CD14-positive monocyte (primary cell): ENCODE measurements around the gene SLC35F3. TPM values are rescaled to one million over a fixed set of nuclear protein-coding genes. Genes with fewer than 3 reads are reported as not detected.

Experiments used
- DNase-seq, 3 donors: peaks; one replicate each; pipeline ENCODE4 v3.0.0-alpha.2; 2011 to 2022
- H2AFZ ChIP-seq: 2 replicates; pipeline ENCODE4 v1.6.0; 2012; ENCODE audit warnings: mild to moderate bottlenecking, low read depth, low read length, inconsistent platforms; ENCODE audit not compliant: insufficient read depth, poor library complexity, severe bottlenecking
- H3K27ac ChIP-seq, 2 donors: 1 replicate in 1 of 2; 2 replicates in 1 of 2; pipeline ENCODE4 v1.5.1; 2012 to 2013; ENCODE audit warnings: low read length in 2 of 2, control low read depth in 1 of 2, inconsistent platforms in 1 of 2, low read depth in 1 of 2, mild to moderate bottlenecking in 1 of 2
- H3K27me3 ChIP-seq, 2 donors: one replicate each; pipeline versions ENCODE4 v1.6.0 to v1.6.1; 2011 to 2013; ENCODE audit warnings: low read length in 2 of 2; ENCODE audit not compliant: control insufficient read depth in 2 of 2, insufficient read depth in 2 of 2
- H3K36me3 ChIP-seq, 2 donors: replicated peaks in 1 of 2; 1 replicate in 1 of 2; 2 replicates in 1 of 2; pipeline versions ENCODE4 v1.5.1 to v1.6.1; 2012 to 2013; ENCODE audit warnings: low read length in 2 of 2, control low read depth in 1 of 2, inconsistent platforms in 1 of 2, mild to moderate bottlenecking in 1 of 2; ENCODE audit not compliant: insufficient read depth in 2 of 2, control insufficient read depth in 1 of 2
- H3K4me1 ChIP-seq, 2 donors: 1 replicate in 1 of 2; 2 replicates in 1 of 2; pipeline versions ENCODE4 v1.5.1 to v1.6.1; 2012 to 2013; ENCODE audit warnings: low read length in 2 of 2, control low read depth in 1 of 2, inconsistent platforms in 1 of 2, mild to moderate bottlenecking in 1 of 2, moderate library complexity in 1 of 2; ENCODE audit not compliant: insufficient read depth in 2 of 2, control insufficient read depth in 1 of 2
- H3K4me2 ChIP-seq: replicated peaks from 2 replicates; pipeline ENCODE3; 2012; ENCODE audit warnings: low read length, moderate library complexity, mild to moderate bottlenecking; ENCODE audit not compliant: poor library complexity, severe bottlenecking; ENCODE audit errors: extremely low read depth
- H3K4me3 ChIP-seq, 3 experiments: fragments of 200-600 bp in 1 of 3; sonication (generic) in 1 of 3; replicated peaks in 1 of 3; 1 replicate in 2 of 3; 2 replicates in 1 of 3; pipeline ENCODE4 v1.5.1; 2011 to 2013; ENCODE audit warnings: low read length in 3 of 3, mild to moderate bottlenecking in 3 of 3, control low read depth in 2 of 3, low read depth in 2 of 3, inconsistent platforms in 1 of 3, moderate library complexity in 1 of 3
- H3K79me2 ChIP-seq: 2 replicates; pipeline ENCODE4 v1.6.0; 2012; ENCODE audit warnings: mild to moderate bottlenecking, control low read depth, inconsistent platforms, low read length, moderate library complexity; ENCODE audit not compliant: insufficient read depth
- H3K9ac ChIP-seq: 2 replicates; pipeline ENCODE4 v1.6.0; 2017; ENCODE audit warnings: low read length, mild to moderate bottlenecking; ENCODE audit not compliant: insufficient read depth, poor library complexity, severe bottlenecking
- H3K9me3 ChIP-seq, 2 donors: replicated peaks in 1 of 2; 1 replicate in 1 of 2; 2 replicates in 1 of 2; pipeline versions ENCODE4 v1.5.1 to v1.6.1; 2012 to 2013; ENCODE audit warnings: low read length in 2 of 2, control low read depth in 1 of 2; ENCODE audit not compliant: control insufficient read depth in 1 of 2, insufficient read depth in 1 of 2
- H4K20me1 ChIP-seq: 2 replicates; pipeline ENCODE4 v1.6.0; 2012; ENCODE audit warnings: mild to moderate bottlenecking, low read length, control low read depth, moderate library complexity; ENCODE audit not compliant: insufficient read depth
- H3K27ac Mint-ChIP-seq, 7 donors: one replicate each; pipeline ENCODE4 v1.8.0; 2020; ENCODE audit warnings: mild to moderate bottlenecking in 7 of 7, mixed read lengths in 7 of 7, moderate library complexity in 6 of 7, inconsistent platforms in 2 of 7
- H3K27me3 Mint-ChIP-seq, 3 donors: one replicate each; pipeline ENCODE4 v1.8.0; 2021 to 2022; ENCODE audit warnings: low read depth in 3 of 3, mild to moderate bottlenecking in 3 of 3, mixed read lengths in 3 of 3, moderate library complexity in 3 of 3, inconsistent platforms in 1 of 3
- H3K36me3 Mint-ChIP-seq, 2 donors: one replicate each; pipeline ENCODE4 v1.8.0; 2020; ENCODE audit warnings: mixed read lengths in 2 of 2, inconsistent platforms in 1 of 2, mild to moderate bottlenecking in 1 of 2
- H3K4me1 Mint-ChIP-seq: one replicate; pipeline ENCODE4 v1.8.0; 2020; ENCODE audit warnings: mild to moderate bottlenecking, mixed read lengths
- H3K4me3 Mint-ChIP-seq, 2 donors: one replicate each; pipeline ENCODE4 v1.8.0; 2020; ENCODE audit warnings: mild to moderate bottlenecking in 2 of 2, mixed read lengths in 2 of 2, moderate library complexity in 1 of 2
- H3K9me3 Mint-ChIP-seq, 7 donors: one replicate each; pipeline ENCODE4 v1.8.0; 2020 to 2022; ENCODE audit warnings: mixed read lengths in 7 of 7, mild to moderate bottlenecking in 6 of 7, moderate library complexity in 6 of 7, inconsistent platforms in 2 of 7
- CTCF ChIP-seq: fragments of 200-600 bp; IDR thresholded peaks from one replicate; pipeline ENCODE4 v1.8.0; 2022; ENCODE audit warnings: antibody characterized with exemption, mild to moderate bottlenecking
- WGBS: methylation state at CpG from one replicate; pipeline ENCODE4 v1.1.5; 2013; ENCODE audit warnings: missing lambda C conversion rate; ENCODE audit not compliant: insufficient coverage; 5-methylcytosine and 5-hydroxymethylcytosine counted together
- intact Hi-C, 2 donors: fragments of 100-400 bp; cut with micrococcal nuclease; formaldehyde crosslinking; loops; one replicate each; pipeline versions ENCODE4 v1.15.0 to v1.15.1; 2023
- polyA plus RNA-seq, 3 donors: library from polyadenylated mRNA; depleted of rRNA in 1 of 3; unstranded in 2 of 3; stranded (reverse) in 1 of 3; fragments of 300-500 nt in 2 of 3; fragments of >200 nt in 1 of 3; fragmentation: Illumina TruSeq in 2 of 3; gene quantifications; 1 replicate in 2 of 3; 2 replicates in 1 of 3; pipeline ENCODE4 v1.2.3, GENCODE V29; 2012 to 2021

Gene SLC35F3
- polyA plus RNA-seq, 3 donors: 0.17 to 0.78 TPM; not detected in 1

- intact Hi-C loops: no loop called here
- Mint-ChIP-seq H3K36me3 (no peaks in the 10 kb centered on the region), H3K4me3 (no peak overlapping the region), H3K9me3 (peaks cover 0 to 5% (median 0%) of the 10 kb centered on the region in 7 donors), H3K27me3 (peaks cover 0 to 9% (median 1%) of the 10 kb centered on the region in 3 donors), H3K27ac (no peak overlapping the region), H3K4me1 (no peaks in the 10 kb centered on the region)
- Histone ChIP-seq H3K9ac (no peak overlapping the region), H3K4me3 (no peak overlapping the region), H2AFZ (no peak overlapping the region), H3K9me3 (no peaks in the 10 kb centered on the region), H3K4me2 (no peak overlapping the region), H3K4me1 (no peaks in the 10 kb centered on the region), H4K20me1 (no peaks in the 10 kb centered on the region), H3K36me3 (no peaks in the 10 kb centered on the region), H3K27me3 (peaks cover 0 to 2% of the 10 kb centered on the region in 2 donors), H3K27ac (no peak overlapping the region), H3K79me2 (no peaks in the 10 kb centered on the region)
- WGBS: no CpG with 5 or more reads among the region's 3 CpGs
- no peak for TF ChIP-seq CTCF
- DNase-seq: no peak
Measured at GRCh38 chr1:234014208-234014607, 109.7 kb downstream of the SLC35F3 start.

GRCh38 chr1:234018816-234019215 lies 114.3 kb downstream of the SLC35F3 start:
- H3K27me3 ChIP-seq: no peaks in the 10 kb centered on the region
- intact Hi-C loops: no loop called here

More at GRCh38 chr1:234018816-234019215, 114.3 kb downstream of the SLC35F3 start:
- Mint-ChIP-seq H3K27ac (no peak overlapping the region), H3K36me3 (no peaks in the 10 kb centered on the region), H3K4me3 (no peak overlapping the region), H3K27me3 (peaks cover 0 to 4% (median 1%) of the 10 kb centered on the region in 3 donors), H3K4me1 (no peaks in the 10 kb centered on the region), H3K9me3 (peaks cover 0 to 2% (median 0%) of the 10 kb centered on the region in 7 donors)
- Histone ChIP-seq H3K4me2 (no peak overlapping the region), H4K20me1 (no peaks in the 10 kb centered on the region), H3K36me3 (no peaks in the 10 kb centered on the region), H3K27ac (no peak overlapping the region), H3K4me3 (no peak overlapping the region), H3K79me2 (no peaks in the 10 kb centered on the region), H3K9me3 (no peaks in the 10 kb centered on the region), H3K4me1 (no peaks in the 10 kb centered on the region), H3K9ac (no peak overlapping the region), H2AFZ (no peak overlapping the region)
- 100% methylated on average over 1 of the region's 4 CpGs for WGBS
- no peak for DNase-seq
- TF ChIP-seq CTCF: no peak
